Putamen (tissue), 1 donor: ENCODE results near the gene LMO1.

ENCODE experiments used
- DNase-seq: peaks from one replicate; pipeline ENCODE4 v3.0.0-alpha.2; 2016; ENCODE audit warnings: low spot score

Gene LMO1

DNA sequence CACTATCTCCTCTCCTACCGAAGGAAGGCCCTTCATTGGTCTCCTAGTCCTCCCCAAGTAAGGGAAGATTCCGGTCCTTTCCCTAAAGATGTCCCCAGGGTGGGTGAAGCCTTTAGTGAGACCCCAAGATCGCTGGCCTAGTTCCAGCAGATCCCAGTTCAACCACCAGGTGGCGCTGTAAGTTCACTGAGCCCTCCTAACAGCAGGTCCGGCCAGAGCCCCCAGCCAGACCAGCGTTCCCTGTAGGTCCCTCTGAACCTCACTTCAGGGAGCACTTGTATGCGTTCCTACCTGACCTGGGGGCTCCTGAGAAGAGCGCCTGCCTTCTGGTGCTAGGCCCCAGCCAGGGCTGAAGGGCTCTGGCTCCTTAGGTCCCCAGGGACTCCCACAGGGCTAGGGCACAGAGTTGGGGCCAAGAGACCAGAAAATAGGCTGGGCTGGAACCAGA, 38.1 kb downstream of the LMO1 start:
- DNase-seq, result peak; percentile 69

DNA sequence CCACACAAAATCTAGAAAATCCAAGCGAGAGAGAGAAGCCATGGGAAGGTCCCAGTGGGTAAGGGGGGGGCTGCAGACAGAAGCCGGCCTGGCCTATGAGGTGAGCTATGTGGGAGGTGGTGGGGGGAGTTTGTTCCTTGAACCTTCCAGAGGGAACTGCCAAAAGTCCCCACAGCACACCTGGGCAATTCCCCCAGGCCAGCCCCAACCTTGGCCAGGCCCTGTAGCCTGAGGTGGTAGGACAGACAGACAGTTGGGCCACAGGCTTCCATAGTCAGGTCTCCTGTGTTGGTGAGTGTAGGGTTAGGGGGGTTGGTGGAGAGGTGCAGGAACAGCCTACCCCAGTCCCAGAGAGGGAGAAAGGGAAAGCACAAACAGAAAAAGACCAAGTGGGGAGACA, 39.0 kb downstream of the LMO1 start:
- no peak for DNase-seq

DNA sequence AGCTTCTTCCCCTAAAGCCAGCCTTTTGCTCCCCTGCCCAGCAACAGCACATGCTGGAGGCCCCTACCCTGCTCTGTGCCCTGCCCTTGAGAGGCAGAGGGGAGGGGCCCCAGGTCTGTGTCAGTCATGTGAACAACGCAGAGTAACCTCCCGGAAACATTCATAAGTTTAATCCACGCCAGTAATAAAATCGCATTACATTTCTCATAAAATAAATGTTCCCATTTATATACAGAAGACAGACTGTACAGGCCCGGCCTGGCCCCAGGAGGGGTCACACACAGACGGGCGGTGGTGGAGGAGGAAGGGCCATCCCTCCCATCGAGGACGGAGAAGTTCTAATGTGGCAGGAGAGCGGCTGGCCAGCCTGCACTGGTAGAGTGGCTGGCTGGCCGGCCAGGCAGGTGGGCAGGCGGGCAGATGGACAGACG, 39.5 kb downstream of the LMO1 start:
- DNase-seq, result no peak

DNA sequence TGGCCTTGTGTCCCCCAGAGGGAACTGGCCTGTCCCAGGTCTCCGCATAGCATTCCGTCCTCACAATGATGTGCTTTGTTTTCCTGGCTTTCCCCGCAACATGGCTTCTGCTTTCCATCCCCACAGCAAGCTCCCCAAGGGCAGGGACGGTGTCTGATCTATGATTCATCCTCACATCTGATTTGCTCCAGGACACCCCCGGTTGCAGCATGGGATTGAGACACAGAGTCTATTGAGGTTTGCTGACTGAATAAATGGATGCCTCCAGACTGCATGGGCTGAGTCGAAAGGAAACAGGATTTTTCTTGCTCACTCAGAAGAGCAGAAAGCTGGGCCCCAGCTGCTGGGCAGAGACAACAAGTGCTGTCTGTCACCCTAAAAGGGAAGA, 40.2 kb downstream of the LMO1 start:
- no peak for DNase-seq

DNA sequence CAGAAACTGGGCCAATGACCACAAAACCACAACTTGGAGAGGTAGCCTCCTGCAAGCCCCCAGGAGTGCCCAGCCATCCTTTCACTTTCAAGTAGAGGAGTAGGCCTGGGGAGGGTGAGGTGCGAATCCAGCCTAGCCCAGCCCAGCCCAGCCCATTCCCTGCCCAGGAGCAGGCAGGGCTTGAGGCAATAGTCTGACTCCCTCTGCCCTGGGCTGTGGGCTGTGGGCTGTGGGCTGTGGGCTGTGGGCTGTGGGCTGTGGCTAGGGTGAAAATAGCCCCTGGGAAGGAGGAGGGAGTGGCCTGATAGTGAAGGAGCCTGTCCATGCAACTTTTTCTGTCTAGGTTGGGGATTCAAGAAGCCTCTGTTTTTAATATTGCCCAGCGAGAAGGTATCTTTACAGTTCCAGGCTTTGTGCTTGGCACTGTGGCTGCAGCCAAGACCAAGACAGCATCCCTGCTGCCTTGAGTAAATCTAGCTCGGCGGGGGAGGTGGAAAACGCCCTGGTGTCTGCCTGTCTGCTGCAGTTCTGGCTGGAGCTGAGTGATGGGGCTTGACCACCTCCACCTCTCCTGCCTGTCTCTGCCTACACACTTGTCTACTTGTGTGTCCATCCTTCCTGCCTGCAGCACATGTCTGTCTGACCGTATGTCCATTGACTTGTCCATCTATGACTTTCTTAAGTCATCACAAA, 40.7 kb downstream of the LMO1 start:
- no peak for DNase-seq

DNA sequence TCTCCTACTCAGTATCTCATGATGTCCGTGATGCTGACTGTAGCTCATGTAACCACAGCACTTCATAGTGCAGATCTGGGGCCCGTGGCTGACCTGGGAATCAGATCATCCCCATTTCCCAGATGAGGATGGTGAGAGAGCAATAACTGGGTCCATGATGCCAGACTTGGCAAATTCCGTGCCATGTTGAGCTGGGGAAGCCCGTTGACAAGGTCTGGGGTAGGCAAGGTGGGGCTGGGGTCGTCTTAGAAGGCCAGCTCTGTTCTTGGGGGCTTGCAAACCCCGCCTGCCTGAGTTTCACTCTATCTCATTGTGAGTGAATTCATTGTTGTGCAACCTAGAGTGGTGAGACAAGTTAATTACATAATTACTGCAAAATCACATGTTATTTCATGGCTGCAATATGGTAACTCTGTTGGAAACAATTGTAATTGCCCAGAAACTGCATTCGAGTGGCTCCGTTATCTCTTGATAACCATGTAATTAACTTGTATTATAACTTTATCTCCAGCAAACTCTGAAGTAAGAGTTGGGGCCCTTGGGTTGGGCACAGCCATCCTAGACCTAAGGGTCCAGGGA, 41.7 kb downstream of the LMO1 start:
- no peak for DNase-seq

DNA sequence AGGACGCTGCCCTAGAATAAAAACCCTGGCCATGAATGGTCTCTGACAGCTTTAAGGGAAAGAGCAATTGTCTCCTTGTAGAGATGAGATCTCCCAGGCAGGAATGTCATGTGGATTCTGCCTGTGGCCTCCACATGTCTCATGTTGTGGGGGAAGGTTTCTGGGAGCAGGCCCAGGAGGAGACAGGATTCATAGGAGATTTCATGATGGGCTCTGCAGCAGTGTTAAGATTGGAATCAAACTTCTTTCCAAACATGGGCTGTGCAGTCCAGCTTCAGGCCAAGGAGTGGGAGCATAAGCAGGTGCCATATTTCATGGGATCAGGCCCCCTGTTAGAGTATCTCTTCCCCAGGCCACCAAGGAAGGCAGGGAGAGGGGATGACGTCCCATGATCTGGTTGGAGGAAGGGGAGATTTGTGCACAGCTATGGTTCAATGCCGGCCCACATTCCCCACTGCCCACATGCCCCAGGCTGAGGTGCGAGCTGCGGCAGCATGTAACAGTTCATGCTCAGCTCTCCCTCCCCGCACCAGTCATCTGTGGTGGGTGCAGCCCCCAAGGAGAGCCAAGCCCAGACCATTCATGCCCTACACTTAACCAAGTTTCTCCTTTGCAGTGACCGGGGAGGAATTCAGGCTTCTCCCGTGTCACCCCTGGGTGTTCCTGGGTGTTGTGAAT, 42.5 kb downstream of the LMO1 start:
- DNase-seq, result no peak

DNA sequence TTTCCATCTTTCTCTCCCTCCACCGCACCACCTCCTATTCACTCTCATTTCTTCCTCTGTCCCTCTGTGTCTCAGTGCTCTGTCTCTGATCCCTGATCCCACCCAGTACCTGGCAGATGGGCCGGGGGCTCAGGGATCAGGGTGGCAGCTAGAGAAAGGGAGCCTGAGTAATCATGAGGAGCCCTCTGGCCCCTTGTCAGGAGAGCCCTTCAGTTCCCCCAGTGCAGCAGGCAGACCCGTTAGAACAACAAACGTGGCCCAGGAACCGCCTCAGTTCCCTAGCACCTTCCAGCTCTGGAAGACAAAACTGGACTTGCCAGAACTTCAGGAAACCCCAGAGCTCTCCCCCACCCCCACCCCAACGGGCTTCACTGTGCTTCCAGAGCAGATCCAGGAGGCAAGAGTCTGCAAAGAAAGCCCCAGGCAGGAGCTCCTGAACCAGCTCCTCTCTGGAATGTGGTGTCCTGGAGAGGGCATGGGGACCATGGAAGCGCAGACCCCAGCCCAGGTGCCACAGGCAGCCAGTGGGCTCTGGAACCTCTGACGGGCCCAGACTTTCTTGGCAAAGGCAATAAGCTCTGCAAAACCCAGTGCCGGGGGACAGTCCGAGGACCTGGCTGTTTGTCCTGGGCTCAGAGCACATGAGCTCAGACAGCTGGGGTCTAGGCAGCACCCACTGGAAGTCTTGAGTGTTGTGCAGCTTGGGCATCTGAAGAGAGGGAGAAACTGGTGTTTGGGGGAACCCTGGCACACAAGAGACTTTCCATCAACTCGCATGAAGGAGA, 43.2 kb downstream of the LMO1 start:
- DNase-seq, result no peak

DNA sequence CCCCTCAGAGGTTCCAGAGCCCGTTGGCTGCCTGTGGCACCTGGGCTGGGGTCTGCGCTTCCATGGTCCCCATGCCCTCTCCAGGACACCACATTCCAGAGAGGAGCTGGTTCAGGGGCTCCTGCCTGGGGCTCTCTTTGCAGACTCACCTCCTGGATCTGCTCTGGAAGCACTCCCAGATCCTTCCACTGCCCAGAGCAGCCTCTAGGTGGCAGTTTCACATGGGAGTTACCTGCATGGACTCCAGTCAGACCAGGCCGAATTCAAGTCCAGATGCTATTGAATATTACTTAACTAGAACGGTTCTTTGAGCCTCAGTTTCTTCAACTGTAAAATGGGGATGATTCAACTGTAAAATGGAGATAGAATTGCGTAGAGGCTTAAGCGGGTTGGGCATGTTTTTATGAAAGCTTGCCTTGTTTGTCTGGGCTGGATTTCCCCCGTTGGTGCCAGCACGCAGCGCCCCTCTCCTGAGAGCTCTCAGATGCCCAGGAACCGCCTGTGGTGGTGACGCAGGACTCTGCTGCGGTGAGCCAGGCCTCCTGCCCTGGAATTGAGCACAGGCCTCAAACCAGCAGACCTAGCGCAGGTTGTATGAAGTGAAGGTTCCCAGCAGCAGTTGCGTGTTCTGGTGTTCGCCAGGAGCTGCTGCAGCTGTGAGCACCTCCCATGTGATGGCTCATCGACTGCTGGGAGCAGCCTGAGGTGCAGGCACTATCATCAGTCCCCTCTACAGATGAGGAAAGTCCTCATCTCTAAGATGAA, 44.2 kb downstream of the LMO1 start:
- no peak for DNase-seq

DNA sequence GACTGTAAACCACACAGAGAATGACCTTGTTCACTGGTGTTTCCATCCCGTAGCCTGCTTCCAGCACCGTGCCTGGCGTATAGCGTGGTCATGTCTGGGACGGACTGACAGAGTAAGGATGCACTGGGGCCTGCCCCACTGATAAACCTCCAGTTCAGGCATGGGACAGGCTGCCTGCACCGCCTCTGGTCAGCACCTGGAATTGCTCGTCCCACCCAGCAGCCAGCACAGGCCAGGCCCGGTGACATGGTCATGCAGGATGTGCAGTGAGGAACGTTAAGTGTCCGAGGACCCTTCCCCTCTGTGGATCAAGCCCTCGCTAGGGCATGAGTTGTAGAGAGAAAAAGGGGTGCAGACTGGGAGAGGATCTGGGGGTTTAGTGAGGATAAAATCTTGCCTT, 44.8 kb downstream of the LMO1 start:
- DNase-seq, result no peak

DNA sequence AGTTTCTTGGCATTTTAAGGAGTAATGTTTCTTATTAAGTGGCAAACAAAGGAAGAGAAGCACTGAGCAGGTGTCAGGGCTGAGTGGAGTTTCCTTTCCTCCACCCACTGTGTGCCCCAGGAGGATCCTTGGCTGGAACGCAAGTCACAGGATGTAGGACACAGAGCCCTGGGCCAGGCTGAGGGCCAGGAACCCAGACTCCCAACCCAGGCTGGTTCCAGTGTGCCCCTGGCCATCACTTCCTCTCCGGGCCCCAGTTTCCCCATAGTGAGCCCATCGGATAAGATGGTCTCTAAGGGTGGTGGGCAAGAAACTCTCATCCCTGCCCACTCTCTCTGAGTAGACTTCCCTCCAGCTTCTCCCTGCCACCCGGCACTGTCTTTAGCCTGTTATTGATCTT, 45.3 kb downstream of the LMO1 start:
- DNase-seq, result no peak

DNA sequence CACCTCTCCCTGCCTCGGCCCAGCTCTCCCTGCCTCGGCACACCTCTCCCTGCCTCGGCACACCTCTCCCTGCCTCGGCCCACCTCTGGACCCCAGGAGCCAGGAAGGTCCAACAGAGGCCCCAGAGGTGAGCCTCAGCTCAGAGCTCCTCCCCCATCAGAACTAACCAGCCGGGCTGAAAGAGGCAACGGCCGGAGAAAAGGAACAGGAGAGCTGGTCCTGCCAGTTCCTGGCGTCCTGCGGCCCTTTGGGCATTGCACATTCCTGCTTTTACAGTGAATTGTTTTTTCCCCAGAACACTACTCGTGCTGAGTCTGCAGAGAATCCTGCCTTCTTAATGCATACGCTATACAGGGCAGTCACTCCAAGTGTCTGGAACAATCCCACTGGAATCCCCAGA, 45.8 kb downstream of the LMO1 start:
- no peak for DNase-seq

DNA sequence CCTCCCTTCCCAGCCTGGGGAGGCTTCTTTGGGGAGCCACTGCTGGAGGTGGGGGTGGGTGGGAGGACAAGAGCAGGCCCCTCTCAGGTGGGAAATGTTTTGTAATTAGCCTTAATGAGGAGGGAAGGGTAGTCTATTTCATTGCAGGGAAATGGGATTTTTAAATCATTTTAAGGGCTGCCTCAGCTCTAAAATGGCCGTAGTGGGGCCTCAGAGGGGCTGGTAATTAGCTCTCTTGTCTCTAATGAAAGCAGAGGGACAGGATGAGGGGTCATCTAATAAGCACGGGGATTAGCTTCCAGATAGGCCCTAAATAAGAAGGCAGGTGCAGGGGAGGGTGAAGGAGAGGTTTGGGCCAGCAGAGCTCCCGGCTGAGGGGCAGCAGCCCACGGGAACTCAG, 46.5 kb downstream of the LMO1 start:
- DNase-seq, result no peak

DNA sequence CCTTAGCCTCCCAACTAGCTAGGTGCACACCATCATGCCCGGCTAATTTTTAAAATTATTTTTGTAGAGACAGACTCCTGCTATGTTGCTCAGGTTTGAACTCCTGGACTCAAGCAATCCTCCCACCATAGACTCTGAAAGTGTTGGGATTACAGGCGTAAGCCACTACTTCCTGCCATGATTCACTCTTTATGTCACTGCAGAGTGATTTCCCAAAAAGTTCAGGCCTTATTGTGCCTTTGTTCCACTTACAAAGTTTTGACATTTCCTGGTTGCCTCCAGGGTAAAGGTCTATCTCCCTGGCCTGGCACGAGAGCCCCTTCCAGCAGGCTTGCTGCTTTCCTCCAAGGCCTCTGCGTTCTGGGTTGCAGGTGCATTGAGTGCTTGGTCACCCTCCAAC, 50.3 kb downstream of the LMO1 start:
- no peak for DNase-seq

DNA sequence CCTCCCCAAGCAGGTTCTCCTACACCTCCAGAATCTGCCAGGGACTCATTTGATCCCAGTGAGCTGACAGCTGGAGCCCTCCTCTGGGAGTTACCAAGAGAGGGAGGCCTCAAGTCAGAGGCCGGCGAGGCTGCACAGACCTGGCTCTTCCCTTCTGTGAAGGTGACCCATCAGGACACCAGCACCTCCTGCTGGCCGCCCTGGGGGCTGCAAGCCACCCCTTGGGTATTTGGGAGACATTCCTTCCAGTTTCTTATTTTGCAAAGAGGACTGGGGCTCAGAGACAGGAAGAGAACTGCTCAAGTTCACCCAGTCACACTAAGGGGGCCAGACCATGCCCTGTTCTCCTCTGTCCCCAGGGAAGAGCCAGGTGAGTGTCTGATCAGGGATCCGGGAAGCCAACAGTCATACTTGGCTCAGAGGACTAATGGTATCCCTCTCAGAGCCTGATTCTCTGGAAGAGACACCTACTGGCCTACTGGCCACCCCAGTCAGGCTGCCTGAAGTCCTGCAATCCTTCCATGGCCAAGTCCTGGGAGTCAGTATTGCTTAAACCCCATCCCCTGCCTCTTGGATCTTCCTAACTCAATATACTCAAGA, 54.4 kb downstream of the LMO1 start:
- no peak for DNase-seq

DNA sequence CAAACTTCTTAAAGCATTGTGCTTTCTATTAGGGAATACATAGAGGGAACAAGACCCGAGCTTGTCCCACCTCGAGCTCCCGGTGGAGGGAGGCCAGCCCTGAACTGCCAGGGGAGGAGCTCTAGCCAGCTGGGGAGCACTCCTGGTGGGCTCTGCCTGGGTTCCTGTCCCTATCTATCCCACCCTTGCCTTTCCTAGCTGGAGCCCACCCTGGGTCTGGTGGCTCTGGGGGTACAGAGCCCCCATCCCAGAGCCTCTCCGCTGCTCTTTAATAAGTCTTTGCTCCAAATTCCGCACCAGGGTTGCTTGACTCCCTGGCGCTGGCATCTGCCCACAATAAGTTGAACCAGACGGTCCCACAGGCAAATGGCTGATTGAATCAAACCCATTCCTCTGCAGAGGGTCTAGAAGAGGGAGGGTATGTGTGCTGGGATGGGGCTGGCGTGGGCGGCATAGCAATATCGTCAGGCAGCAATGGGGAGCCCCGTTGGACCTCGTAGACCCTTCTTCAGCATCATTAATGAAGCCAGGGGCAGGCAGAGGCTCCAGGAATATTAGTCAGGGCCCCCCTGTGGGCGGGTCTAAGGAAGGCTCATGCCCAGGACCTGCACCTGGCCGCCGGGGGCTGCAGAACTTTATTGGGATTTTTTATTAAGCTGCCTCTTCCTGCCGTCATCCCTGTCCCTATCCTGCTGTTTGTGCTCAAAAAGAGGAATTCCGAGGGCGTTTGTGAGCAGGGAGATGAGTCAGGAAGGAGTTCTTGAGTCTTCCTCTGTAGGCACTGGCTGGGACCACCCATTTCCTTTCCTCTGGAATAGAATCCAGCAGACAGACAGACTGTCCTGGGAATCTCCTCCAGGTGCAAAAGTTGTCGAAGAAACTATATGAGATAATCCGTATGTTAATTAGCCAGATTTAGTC, 56.3 kb downstream of the LMO1 start:
- no peak for DNase-seq

DNA sequence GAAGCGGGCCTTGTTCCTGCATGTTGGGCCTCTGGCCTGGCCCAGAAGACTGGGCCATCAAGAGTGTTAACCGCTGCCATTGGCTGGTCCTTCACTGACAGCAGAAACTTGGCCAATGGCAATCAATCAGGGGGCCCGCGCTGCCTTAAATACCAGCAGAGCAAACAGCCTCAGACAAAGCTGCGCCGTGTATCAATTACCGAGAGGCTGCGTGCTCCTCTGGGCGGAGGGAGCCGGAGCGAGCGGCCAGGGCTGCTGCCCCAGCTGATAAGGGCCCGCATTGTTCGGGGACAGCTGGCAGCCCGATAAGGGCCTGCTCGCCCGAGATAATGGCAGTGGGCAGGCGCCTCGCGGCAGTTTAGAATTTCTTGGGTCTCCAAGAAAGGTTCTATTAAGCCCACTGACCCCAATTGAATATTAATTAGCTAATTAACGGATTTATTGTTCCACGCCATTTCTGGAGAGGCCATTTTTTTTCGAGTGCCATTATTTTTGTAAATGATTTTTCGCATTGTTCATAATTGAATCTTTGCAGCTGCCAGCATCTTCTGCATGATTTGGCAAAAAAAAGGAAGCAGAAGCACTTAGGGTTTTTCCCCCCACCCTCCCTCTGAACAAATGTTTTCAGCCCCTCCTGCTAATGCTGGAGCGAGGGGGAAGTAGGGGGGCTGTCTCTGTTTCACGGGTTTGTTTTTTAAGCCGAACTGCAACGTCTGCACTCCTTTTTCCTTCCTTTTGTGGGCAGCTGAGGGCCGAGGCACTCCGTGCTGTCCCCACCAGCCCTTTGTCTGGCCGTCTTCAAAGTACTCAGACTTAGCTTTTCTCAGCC, 57.2 kb downstream of the LMO1 start:
- peak; percentile 83 for DNase-seq

DNA sequence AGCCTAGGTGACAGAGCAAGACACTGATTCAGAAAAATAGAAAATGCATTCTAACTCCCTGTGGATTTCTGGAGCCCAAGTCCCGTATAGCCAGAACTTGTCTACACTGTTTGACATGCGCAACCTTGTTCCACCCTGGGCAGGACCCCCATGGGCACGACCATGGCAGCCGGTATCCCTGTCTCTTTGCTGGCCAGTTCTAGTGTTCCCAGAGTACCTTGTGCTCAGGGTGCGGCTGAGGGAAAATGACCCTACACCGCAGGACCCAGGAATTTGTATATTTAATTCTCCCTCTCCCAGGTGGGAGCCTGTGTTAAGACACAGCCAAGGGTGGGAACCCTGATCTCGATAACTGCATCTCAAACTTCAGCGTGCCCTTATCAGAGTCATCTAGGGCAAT, 58.1 kb downstream of the LMO1 start:
- no peak for DNase-seq

DNA sequence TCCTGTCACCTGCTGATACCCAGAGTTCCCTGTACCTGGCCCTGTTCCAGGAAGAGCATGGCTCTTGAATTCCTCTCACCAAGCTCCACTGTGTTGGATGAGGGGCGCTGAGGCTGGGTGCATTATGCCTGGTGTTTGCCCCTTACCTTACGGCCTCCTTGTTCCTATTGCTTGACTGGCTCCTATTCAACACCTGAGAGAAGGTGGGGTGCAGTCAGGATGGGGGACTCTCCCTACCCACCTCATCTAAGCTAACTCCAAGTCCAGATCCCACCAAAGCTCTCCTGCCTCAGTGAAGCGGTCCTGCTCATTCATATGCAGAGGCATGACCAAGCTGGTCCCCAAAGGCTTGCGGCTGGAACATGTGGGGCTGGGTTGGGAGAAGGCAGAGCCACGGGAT, 59.1 kb downstream of the LMO1 start:
- no peak for DNase-seq

DNA sequence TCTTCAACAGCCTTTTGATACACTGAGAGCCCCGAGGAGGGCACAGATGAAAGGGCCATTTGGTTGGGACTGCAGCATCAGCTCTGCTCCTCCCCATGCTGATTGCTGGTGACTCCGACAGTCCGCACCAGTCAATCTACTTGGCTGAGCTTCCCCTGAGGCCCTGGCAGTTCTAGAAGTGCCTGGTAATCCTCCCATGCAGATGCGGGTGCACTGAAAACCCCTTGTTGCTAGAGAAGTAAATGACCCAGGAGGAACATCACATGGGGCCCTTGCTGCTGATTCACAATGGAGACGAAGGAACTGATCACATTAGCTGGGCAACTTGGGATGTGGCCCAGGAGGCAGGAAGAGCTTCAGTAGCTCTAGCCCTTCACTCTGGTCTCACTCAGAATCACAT, 59.7 kb downstream of the LMO1 start:
- no peak for DNase-seq
